Spinal cord (tissue), 10 donors: ENCODE measurements around the gene THUMPD1. TPM values are rescaled to one million over a fixed set of nuclear protein-coding genes. Genes with fewer than 3 reads are reported as not detected.

ENCODE experiments used
- DNase-seq, 6 donors: peaks; one replicate each; pipeline versions ENCODE4 v3.0.0 to v3.0.0-alpha.2; 2013 to 2015; ENCODE audit warnings: low spot score in 6 of 6, low read depth in 4 of 6
- H3K27ac ChIP-seq: one replicate; pipeline ENCODE4 v1.5.1; 2013; ENCODE audit warnings: low read depth, low read length, control low read depth
- H3K27me3 ChIP-seq: one replicate; pipeline ENCODE4 v1.6.1; 2013; ENCODE audit warnings: low read length; ENCODE audit not compliant: control insufficient read depth, insufficient read depth
- H3K36me3 ChIP-seq: one replicate; pipeline ENCODE4 v1.6.1; 2013; ENCODE audit warnings: low read length; ENCODE audit not compliant: control insufficient read depth, insufficient read depth
- H3K4me1 ChIP-seq: one replicate; pipeline ENCODE4 v1.6.1; 2013; ENCODE audit warnings: low read length; ENCODE audit not compliant: control insufficient read depth, insufficient read depth
- H3K4me3 ChIP-seq: one replicate; pipeline ENCODE4 v1.5.1; 2013; ENCODE audit warnings: low read depth, low read length, control low read depth
- H3K9me3 ChIP-seq: one replicate; pipeline ENCODE4 v1.6.1; 2013; ENCODE audit warnings: low read length; ENCODE audit not compliant: control insufficient read depth, insufficient read depth
- WGBS: methylation state at CpG from one replicate; pipeline ENCODE4 v1.1.5; 2013; ENCODE audit warnings: missing lambda C conversion rate; ENCODE audit not compliant: insufficient coverage; 5-methylcytosine and 5-hydroxymethylcytosine counted together
- polyA plus RNA-seq, 2 donors: library from polyadenylated mRNA; unstranded; fragments of 120-200 nt; gene quantifications; one replicate each; pipeline ENCODE4 v1.2.1, GENCODE V29; 2013; ENCODE audit not compliant: insufficient read length in 2 of 2
- total RNA-seq, 2 donors: library from RNA; depleted of rRNA in 1 of 2; stranded (reverse); fragments of 120-200 nt in 1 of 2; fragments of >200 nt in 1 of 2; gene quantifications; one replicate each; pipeline versions ENCODE4 v1.2.3 to v1.2.4, GENCODE V29; 2013 to 2014
- donor health status: healthy.

Gene THUMPD1
- total and polyA plus RNA-seq, 4 donors: 36.7 to 58.9 (median 44.7) TPM

GRCh38 chr16:20753727-20754126, 12.1 kb upstream of the THUMPD1 start:
- Histone ChIP-seq H3K9me3 (no peaks in the 10 kb centered on the region), H3K27me3 (no peaks in the 10 kb centered on the region), H3K36me3 (no peaks in the 10 kb centered on the region), H3K27ac (no peak overlapping the region), H3K4me3 (no peak overlapping the region), H3K4me1 (no peaks in the 10 kb centered on the region)
- DNase-seq: no peak
- WGBS: 64% methylated on average over 1 of the region's 1 CpG

DNA sequence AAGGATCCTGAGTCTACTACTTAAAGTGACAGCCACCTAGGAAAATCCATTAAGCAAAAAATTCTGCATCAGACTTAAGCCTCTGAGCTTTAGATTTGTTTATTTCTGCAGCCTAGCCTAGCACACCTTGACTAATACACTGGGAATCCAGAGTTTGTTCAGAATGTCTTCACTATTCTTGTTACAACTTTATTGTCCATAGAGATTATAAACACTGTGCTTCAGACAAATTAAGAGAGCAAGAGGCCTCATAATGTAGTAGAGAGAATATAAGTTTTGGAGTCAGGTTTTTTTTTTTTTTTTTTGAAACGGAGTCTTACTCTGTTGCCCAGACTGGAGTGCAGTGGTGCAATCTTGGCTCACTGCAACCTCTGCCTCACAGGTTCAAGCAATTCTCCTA, 8.9 kb upstream of the THUMPD1 start:
- Histone ChIP-seq H3K27ac (no peak overlapping the region), H3K9me3 (no peaks in the 10 kb centered on the region), H3K4me3 (no peak overlapping the region), H3K4me1 (no peaks in the 10 kb centered on the region), H3K36me3 (no peaks in the 10 kb centered on the region), H3K27me3 (no peaks in the 10 kb centered on the region)
- DNase-seq: no peak
- no CpG with 5 or more reads among the region's 1 CpG for WGBS

- Histone ChIP-seq H3K4me1 (no peaks in the 10 kb centered on the region), H3K27me3 (no peaks in the 10 kb centered on the region), H3K4me3 (no peak overlapping the region), H3K27ac (no peak overlapping the region), H3K9me3 (no peaks in the 10 kb centered on the region), H3K36me3 (no peaks in the 10 kb centered on the region)
- DNase-seq: no peak
- no CpG with 5 or more reads among the region's 1 CpG for WGBS
Measured at GRCh38 chr16:20749474-20749873, 7.9 kb upstream of the THUMPD1 start.

DNA sequence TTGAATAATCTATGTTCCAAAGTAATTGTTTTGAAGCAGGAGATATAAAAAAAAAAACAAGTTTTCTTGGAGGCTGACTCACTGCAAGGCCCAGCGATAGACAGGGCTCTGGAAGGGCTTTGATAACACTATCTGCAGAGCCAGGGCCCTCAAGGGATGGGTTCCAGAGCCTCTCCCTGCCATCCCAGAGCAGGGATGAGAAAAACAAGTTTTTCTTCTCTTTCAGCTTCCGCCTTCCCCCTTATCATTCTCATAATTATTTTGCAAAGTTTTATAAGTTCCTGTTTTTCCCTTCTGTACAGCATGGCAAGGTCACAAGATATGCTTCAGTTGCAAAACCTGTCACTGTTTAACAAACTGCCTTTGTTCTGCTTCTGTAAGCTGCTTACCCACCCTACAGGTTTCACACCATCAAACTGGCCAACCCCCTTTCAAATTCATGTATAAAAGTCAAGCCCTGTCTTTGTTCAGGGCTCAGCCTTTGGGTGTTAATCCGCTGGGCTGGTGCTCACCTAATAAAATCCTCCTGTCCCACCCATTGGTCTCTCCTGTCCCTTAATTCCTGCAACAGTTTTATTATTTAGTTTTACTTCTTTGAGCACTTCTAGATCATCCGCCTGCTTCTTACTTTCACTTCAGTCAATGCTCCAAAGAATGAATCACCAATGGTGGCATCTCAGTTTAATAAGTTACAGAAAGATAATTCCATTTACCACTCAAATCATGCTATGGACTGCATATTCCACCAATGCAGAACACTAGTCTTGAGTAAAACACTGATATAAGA, 5.6 kb upstream of the THUMPD1 start:
- no peak overlapping the region for H3K4me3 ChIP-seq
- DNase-seq: no peak
- H3K27me3 ChIP-seq: no peaks in the 10 kb centered on the region
- no peak overlapping the region for H3K27ac ChIP-seq
- no peaks in the 10 kb centered on the region for H3K36me3 ChIP-seq
- 71% methylated on average over 3 of the region's 4 CpGs for WGBS
- no peaks in the 10 kb centered on the region for H3K9me3 ChIP-seq
- no peaks in the 10 kb centered on the region for H3K4me1 ChIP-seq

- Histone ChIP-seq H3K4me1 (no peaks in the 10 kb centered on the region), H3K9me3 (no peaks in the 10 kb centered on the region), H3K27ac (no peak overlapping the region), H3K36me3 (no peaks in the 10 kb centered on the region), H3K27me3 (no peaks in the 10 kb centered on the region), H3K4me3 (no peak overlapping the region)
- 91% methylated on average over 1 of the region's 3 CpGs for WGBS
- no peak for DNase-seq
Measured at GRCh38 chr16:20746461-20746860, 4.8 kb upstream of the THUMPD1 start.

GRCh38 chr16:20744922-20745440, 3.4 kb upstream of the THUMPD1 start:
- 43% methylated on average over 5 of the region's 7 CpGs for WGBS
- Histone ChIP-seq H3K9me3 (no peaks in the 10 kb centered on the region), H3K27me3 (no peaks in the 10 kb centered on the region), H3K4me1 (peaks cover 4% of the 10 kb centered on the region), H3K4me3 (no peak overlapping the region), H3K27ac (no peak overlapping the region), H3K36me3 (no peaks in the 10 kb centered on the region)
- DNase-seq: no peak

DNA sequence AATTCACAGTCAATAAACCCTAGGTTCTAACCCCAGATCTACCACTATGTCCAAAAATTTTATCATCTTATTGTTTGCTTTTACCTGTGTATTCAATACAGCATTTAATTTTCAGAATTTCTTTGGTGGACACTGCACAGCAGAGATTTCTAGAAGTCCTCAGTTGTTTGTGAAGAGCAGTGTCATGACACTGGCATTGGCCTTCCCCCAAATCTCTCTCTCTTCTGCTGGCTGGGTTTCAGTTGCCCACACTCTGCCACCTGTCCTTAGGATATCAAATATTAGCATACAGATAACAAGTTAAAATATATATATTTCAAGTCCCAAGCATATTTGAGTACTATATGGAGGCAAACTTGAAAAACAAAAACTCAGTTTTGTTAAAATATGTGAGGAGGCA, 2.0 kb upstream of the THUMPD1 start:
- peaks cover 3% of the 10 kb centered on the region for H3K36me3 ChIP-seq
- H3K27me3 ChIP-seq: no peaks in the 10 kb centered on the region
- DNase-seq: no peak
- no peaks in the 10 kb centered on the region for H3K9me3 ChIP-seq
- H3K4me1 ChIP-seq: peaks cover 5% of the 10 kb centered on the region
- H3K27ac ChIP-seq: no peak overlapping the region
- H3K4me3 ChIP-seq: no peak overlapping the region

GRCh38 chr16:20740901-20741521, 607 bp downstream of the THUMPD1 start:
- 0% methylated on average over 16 of the region's 36 CpGs for WGBS
- H3K4me3 ChIP-seq: peak overlapping the region; percentile 98
- DNase-seq: peak; percentile 47 to 95 (median 68)
- H3K36me3 ChIP-seq: peaks cover 10% of the 10 kb centered on the region
- no peaks in the 10 kb centered on the region for H3K27me3 ChIP-seq
- H3K27ac ChIP-seq: peak overlapping the region; percentile 95
- no peaks in the 10 kb centered on the region for H3K9me3 ChIP-seq
- peaks cover 5% of the 10 kb centered on the region for H3K4me1 ChIP-seq

DNA sequence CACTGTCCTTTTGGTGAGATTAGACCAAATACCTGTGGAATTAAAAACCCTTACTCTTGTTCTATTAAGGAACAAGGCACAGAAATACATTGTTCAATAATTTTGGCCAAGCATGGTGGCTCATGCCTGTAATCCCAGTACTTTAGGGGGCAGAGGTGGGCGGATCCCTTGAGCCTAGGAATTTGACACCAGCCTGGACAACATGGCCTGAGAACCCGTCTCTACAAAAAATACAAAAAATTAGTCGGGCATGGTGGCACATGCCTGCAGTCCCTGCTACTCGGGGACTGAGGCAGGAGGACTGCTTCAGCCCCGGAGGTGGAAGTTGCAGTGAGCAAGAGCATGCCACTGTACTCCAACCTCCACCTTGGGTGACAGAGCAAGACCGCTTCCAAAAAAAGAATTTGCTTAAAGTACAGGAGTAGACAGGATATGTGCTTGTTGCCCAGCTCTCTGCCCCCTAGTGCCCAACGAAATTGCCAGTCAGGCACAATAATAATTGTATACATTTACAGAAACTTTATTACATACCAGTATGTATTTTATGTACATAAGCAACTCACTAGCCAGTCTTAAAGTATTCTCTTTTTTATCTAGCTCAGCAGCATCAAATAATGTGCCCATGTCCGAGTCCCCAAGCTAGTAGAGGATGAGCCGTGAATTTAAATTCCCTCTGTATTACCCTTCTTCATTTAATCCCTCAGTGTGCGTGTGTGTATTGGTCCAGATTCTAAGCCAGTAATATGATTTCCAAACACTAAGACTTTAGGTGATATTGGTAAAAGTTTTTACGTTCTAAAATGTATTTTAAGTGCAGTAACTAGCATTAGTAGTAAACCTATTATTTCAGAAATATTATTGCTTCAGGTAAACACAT, 1.4 kb downstream of the THUMPD1 start:
- H3K36me3 ChIP-seq: peaks cover 10% of the 10 kb centered on the region
- H3K27ac ChIP-seq: no peak overlapping the region
- H3K4me1 ChIP-seq: peaks cover 5% of the 10 kb centered on the region
- no peaks in the 10 kb centered on the region for H3K9me3 ChIP-seq
- peak overlapping the region; percentile 98 for H3K4me3 ChIP-seq
- no peak for DNase-seq
- 72% methylated on average over 3 of the region's 11 CpGs for WGBS
- H3K27me3 ChIP-seq: no peaks in the 10 kb centered on the region
